ENCODE data around the gene GDPGP1.

DNA sequence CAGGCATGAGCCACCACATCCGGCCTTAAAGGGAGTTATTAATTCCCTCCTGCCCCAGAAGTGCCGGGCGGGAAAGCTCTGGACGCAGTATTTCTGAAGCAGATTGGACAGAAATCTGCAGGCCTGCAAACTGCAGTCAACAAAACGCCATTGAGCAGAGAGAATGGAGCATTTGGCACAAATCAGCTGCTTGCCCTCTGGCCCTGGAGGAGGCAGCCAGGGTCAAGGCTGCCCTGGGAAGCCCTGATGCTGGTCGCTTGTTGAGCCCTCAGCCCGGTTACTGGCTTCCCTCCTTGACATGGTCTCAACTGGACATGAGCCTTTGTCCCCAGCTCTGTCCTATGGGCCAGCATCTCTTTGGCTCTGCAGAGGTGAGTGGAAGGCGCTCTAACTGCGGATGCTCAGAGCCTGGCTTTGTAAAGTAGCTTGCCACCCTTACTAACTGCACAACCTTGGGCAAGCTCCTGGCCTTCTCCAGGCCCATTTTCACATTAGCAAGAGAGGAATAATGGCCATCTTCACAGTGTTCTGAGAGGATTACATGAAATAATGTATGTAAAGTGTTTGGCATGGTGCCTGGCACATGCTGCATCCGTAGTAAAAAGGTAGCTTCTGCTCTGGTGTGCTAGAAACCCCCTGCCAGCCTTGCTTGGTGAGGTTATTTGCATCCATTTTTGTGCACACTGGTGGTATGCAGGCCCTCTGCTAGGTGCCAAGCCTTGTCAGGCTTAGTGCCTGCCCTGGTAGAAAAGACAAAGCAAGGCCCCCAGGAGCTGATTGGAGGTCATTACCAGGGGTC lies 28.8 kb upstream of the GDPGP1 start:
- no peak for TF ChIP-seq POLR2A (IDR thresholded peaks at IDR 0.05)
- TF ChIP-seq, protein P1, sequence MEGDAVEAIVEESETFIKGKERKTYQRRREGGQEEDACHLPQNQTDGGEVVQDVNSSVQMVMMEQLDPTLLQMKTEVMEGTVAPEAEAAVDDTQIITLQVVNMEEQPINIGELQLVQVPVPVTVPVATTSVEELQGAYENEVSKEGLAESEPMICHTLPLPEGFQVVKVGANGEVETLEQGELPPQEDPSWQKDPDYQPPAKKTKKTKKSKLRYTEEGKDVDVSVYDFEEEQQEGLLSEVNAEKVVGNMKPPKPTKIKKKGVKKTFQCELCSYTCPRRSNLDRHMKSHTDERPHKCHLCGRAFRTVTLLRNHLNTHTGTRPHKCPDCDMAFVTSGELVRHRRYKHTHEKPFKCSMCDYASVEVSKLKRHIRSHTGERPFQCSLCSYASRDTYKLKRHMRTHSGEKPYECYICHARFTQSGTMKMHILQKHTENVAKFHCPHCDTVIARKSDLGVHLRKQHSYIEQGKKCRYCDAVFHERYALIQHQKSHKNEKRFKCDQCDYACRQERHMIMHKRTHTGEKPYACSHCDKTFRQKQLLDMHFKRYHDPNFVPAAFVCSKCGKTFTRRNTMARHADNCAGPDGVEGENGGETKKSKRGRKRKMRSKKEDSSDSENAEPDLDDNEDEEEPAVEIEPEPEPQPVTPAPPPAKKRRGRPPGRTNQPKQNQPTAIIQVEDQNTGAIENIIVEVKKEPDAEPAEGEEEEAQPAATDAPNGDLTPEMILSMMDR (IDR thresholded peaks at IDR 0.05 in 4 of 5, conservative IDR thresholded peaks at IDR 0.05 in 1 of 5): no peak
